Prostate gland (tissue), 2 donors: ENCODE measurements around the gene HRH2.
A peak's percentile ranks its signal among the peaks of the same experiment; 100 is the strongest.

Experiments
- POLR2A ChIP-seq: fragments of 450-650 bp; IDR thresholded peaks from one replicate; pipeline ENCODE4 v1.6.1; 2016; ENCODE audit warnings: antibody characterized with exemption, mild to moderate bottlenecking
- POLR2AphosphoS5 ChIP-seq: sonication (generic); formaldehyde crosslinking; IDR thresholded peaks from one replicate; pipeline ENCODE4 v1.6.1; 2017; ENCODE audit warnings: antibody characterized with exemption
- TF ChIP-seq, protein P1 (sequence below), 4 experiments: fragments of 200-600 bp in 2 of 4; fragments of 450-650 bp in 2 of 4; sonication (generic) in 2 of 4; IDR thresholded peaks; 1 replicate in 3 of 4; 2 replicates in 1 of 4; pipeline ENCODE4 v1.5.1; 2016 to 2019; ENCODE audit warnings: antibody characterized with exemption in 4 of 4, mild to moderate bottlenecking in 2 of 4, moderate library complexity in 2 of 4

DNA sequence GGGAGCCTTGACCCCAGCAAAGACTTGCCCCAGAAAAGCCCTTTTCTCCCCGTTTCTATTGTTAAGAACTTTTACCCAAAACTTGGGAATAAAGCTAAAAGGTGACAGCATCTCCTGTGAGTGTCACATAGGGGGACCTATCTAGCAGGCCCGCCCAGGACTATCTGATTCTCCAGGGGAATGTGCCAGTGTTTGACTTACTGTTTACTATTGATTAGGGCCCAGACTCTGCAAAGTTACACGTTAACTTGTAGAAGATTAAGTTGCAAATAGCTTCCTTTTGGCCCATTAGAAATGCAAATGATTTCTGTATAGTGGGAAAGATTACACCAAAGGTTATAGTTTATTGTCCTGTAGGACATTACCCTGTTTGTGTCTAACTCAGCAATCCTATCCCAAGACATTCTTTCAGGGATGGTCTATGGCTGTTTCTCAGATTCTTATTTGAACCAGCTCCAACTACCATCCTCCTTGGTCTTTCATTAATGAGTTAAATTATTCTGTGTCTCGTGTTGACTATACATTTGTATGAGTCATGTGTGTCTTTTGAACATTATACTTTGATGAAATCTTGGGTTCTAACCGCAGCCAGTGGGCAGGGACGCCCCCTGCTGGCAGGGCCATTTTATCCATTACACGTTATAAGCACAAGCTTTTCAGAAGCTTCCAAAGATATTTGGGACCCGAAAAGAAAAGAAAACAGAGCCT, 60.7 kb downstream of the HRH2 start:
- TF ChIP-seq, protein P1, sequence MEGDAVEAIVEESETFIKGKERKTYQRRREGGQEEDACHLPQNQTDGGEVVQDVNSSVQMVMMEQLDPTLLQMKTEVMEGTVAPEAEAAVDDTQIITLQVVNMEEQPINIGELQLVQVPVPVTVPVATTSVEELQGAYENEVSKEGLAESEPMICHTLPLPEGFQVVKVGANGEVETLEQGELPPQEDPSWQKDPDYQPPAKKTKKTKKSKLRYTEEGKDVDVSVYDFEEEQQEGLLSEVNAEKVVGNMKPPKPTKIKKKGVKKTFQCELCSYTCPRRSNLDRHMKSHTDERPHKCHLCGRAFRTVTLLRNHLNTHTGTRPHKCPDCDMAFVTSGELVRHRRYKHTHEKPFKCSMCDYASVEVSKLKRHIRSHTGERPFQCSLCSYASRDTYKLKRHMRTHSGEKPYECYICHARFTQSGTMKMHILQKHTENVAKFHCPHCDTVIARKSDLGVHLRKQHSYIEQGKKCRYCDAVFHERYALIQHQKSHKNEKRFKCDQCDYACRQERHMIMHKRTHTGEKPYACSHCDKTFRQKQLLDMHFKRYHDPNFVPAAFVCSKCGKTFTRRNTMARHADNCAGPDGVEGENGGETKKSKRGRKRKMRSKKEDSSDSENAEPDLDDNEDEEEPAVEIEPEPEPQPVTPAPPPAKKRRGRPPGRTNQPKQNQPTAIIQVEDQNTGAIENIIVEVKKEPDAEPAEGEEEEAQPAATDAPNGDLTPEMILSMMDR (IDR thresholded peaks at IDR 0.05), result peak; percentile 41 to 91 (median 70)
- no peak for TF ChIP-seq POLR2AphosphoS5
- TF ChIP-seq POLR2A, result no peak
